Endothelial cell of umbilical vein (primary cell): ENCODE data around the gene ERFL. TPM values are rescaled to one million over a fixed set of nuclear protein-coding genes. Genes with fewer than 3 reads are reported as not detected.
A peak's percentile ranks its signal among the peaks of the same experiment; 100 is the strongest.

Experiments
- BruUV-seq: library from RNA; stranded (reverse); fragments of 400-500 nt; replicated peaks from 2 replicates; lab custom pipeline; 2021; lab: Mats Ljungman, UMichigan
- CTCF ChIA-PET: fragments of 300-600, 350-600 bp; sonication (Branson Sonifier 250); formaldehyde crosslinking; loops from one replicate; lab custom pipeline; 2021; ENCODE audit warnings: antibody characterized with exemption, inconsistent platforms; lab: Charles Lee
- POLR2A ChIA-PET: fragments of 300-600, 350-600 bp; sonication (Branson Sonifier 250); formaldehyde crosslinking; loops from one replicate; lab custom pipeline; 2021; ENCODE audit warnings: antibody characterized with exemption, inconsistent platforms; lab: Charles Lee
- DNase-seq: peaks from one replicate; pipeline ENCODE4 v3.0.0-alpha.2; 2011; ENCODE audit warnings: low read depth, low spot score
- FAIRE-seq: peaks from 2 replicates; lab custom pipeline; 2011; peaks lifted over from hg19 to GRCh38; lab: Jason Lieb, UNC
- H2AFZ ChIP-seq: 2 replicates; pipeline ENCODE4 v1.6.0; 2012; ENCODE audit warnings: low read depth, low read length, control low read depth, inconsistent platforms
- H3K27ac ChIP-seq: 2 replicates; pipeline ENCODE4 v1.5.1; 2011; ENCODE audit warnings: low read depth, mild to moderate bottlenecking, control low read depth, low read length, moderate library complexity; ENCODE audit not compliant: insufficient read depth
- H3K27me3 ChIP-seq, 2 experiments: 2 replicates each; pipeline versions ENCODE4 v1.6.0 to v1.6.1; 2011; ENCODE audit warnings: low read length in 2 of 2, mixed read lengths in 1 of 2; ENCODE audit not compliant: control insufficient read depth in 2 of 2, insufficient read depth in 2 of 2
- H3K36me3 ChIP-seq, 2 experiments: 2 replicates in 1 of 2; 3 replicates in 1 of 2; pipeline ENCODE4 v1.5.1; 2011; ENCODE audit warnings: low read length in 2 of 2, mild to moderate bottlenecking in 1 of 2, moderate library complexity in 1 of 2; ENCODE audit not compliant: control insufficient read depth in 2 of 2, insufficient read depth in 2 of 2; ENCODE audit errors: extremely low read depth in 1 of 2
- H3K4me1 ChIP-seq: 3 replicates; pipeline ENCODE4 v1.5.1; 2011; ENCODE audit warnings: mild to moderate bottlenecking, low read length; ENCODE audit not compliant: control insufficient read depth, insufficient read depth; ENCODE audit errors: extremely low read depth
- H3K4me2 ChIP-seq: 2 replicates; pipeline ENCODE4 v1.6.1; 2011; ENCODE audit warnings: low read length, control low read depth, mixed read lengths; ENCODE audit not compliant: insufficient read depth
- H3K4me3 ChIP-seq, 3 experiments: fragments of 200-600 bp in 1 of 3; sonication (generic), shearing (Covaris generic) in 1 of 3; replicated peaks in 1 of 3; 2 replicates each; pipeline ENCODE4 v1.5.1; 2011 to 2016; ENCODE audit warnings: control low read depth in 3 of 3, low read length in 3 of 3, mild to moderate bottlenecking in 2 of 3, inconsistent platforms in 1 of 3, low read depth in 1 of 3, moderate library complexity in 1 of 3; ENCODE audit not compliant: insufficient read depth in 1 of 3
- H3K79me2 ChIP-seq: 2 replicates; pipeline ENCODE4 v1.6.0; 2012; ENCODE audit warnings: low read length, inconsistent platforms; ENCODE audit not compliant: control insufficient read depth, insufficient read depth
- H3K9ac ChIP-seq: replicated peaks from 2 replicates; pipeline ENCODE3; 2011; ENCODE audit warnings: low read length, control low read depth; ENCODE audit not compliant: insufficient read depth; ENCODE audit errors: extremely low read depth
- H3K9me1 ChIP-seq: replicated peaks from 3 replicates; pipeline ENCODE4 v1.6.0; 2011; ENCODE audit warnings: mild to moderate bottlenecking, low read length; ENCODE audit not compliant: control insufficient read depth, insufficient read depth; ENCODE audit errors: extremely low read depth
- H3K9me3 ChIP-seq: replicated peaks from 2 replicates; pipeline ENCODE4 v1.5.1; 2012; ENCODE audit warnings: low read length, inconsistent platforms; ENCODE audit not compliant: control insufficient read depth, insufficient read depth
- H4K20me1 ChIP-seq: replicated peaks from 2 replicates; pipeline ENCODE3; 2011; ENCODE audit warnings: mild to moderate bottlenecking, low read length; ENCODE audit not compliant: control insufficient read depth, insufficient read depth; ENCODE audit errors: extremely low read depth
- EZH2 ChIP-seq: IDR thresholded peaks from 2 replicates; pipeline ENCODE4 v1.6.1; 2012; ENCODE audit warnings: borderline replicate concordance, low read depth, mild to moderate bottlenecking, moderate library complexity, low read length, inconsistent platforms; ENCODE audit not compliant: severe bottlenecking
- FOS ChIP-seq: IDR thresholded peaks from 2 replicates; pipeline ENCODE4 v1.6.1; 2011; ENCODE audit warnings: mild to moderate bottlenecking, low read length, moderate library complexity, borderline replicate concordance; ENCODE audit not compliant: insufficient read depth
- GATA2 ChIP-seq: IDR thresholded peaks from 2 replicates; pipeline ENCODE4 v1.7.0; 2011; ENCODE audit warnings: low read depth, mild to moderate bottlenecking, moderate library complexity, mixed read lengths, low read length; ENCODE audit not compliant: insufficient read length, insufficient read depth
- JUN ChIP-seq: IDR thresholded peaks from 2 replicates; pipeline ENCODE4 v1.6.1; 2011; ENCODE audit warnings: borderline replicate concordance, low read depth; ENCODE audit not compliant: insufficient read length, insufficient read depth
- MAX ChIP-seq: IDR thresholded peaks from 2 replicates; pipeline ENCODE4 v1.6.1; 2011; ENCODE audit not compliant: insufficient read depth, insufficient read length
- MYC ChIP-seq: IDR thresholded peaks from one replicate; pipeline ENCODE4 v1.6.1; 2011; ENCODE audit warnings: mild to moderate bottlenecking, low read depth, low read length
- POLR2A ChIP-seq: IDR thresholded peaks from 2 replicates; pipeline ENCODE4 v1.6.1; 2012; ENCODE audit warnings: low read depth, mild to moderate bottlenecking, control low read depth, low read length
- POLR2AphosphoS5 ChIP-seq: IDR thresholded peaks from 2 replicates; pipeline ENCODE4 v1.6.1; 2012; ENCODE audit warnings: low read depth, mild to moderate bottlenecking, control low read depth, low read length, moderate library complexity; ENCODE audit not compliant: insufficient read depth
- dilution Hi-C: fragments of 300-500 bp; cut with MboI; formaldehyde crosslinking; loops from one replicate; pipeline ENCODE4 v1.15.0; 2019; ENCODE audit warnings: low sequenced_read_pairs; ENCODE audit not compliant: extremely low pct_ligation_motif_present
- intact Hi-C: fragments of 100-400 bp; cut with micrococcal nuclease; formaldehyde crosslinking; loops from one replicate; pipeline ENCODE4 v1.10.0; 2022
- polyA plus RNA-seq, 4 experiments: library from polyadenylated mRNA; depleted of rRNA in 3 of 4; stranded (reverse) in 3 of 4; unstranded in 1 of 4; fragments of >200 nt; gene quantifications; 2 replicates each; pipeline versions ENCODE4 v1.2.1 to v1.2.3, GENCODE V29; 2011 to 2012; ENCODE audit warnings: missing spikeins in 1 of 4
- total RNA-seq: library from RNA; stranded (reverse); gene quantifications from 2 replicates; pipeline ENCODE4 v1.2.3, GENCODE V29; 2021
- TF ChIP-seq, protein P1 (sequence below), 2 donors: IDR thresholded peaks; 1 replicate in 1 of 2; 2 replicates in 1 of 2; pipeline ENCODE4 v1.5.1; 2011; ENCODE audit warnings: low read length in 2 of 2, mild to moderate bottlenecking in 2 of 2, moderate library complexity in 2 of 2, control low read depth in 1 of 2, inconsistent platforms in 1 of 2, low read depth in 1 of 2; ENCODE audit not compliant: insufficient read depth in 1 of 2; ENCODE audit errors: extremely low read depth in 1 of 2

The ERFL gene
- total and polyA plus RNA-seq, 2 donors (not counting 3 experiments of a cell fraction or from before 2014, with no cell fraction given) = not detected

- peak; percentile 40 for DNase-seq
- no peak for FAIRE-seq
- peak overlapping the region; percentile 93 for H3K27ac ChIP-seq
- H4K20me1 ChIP-seq = no peaks in the 10 kb centered on the region
- peak overlapping the region; percentile 88 for H3K4me2 ChIP-seq
- TF ChIP-seq JUN (no peak), POLR2A (no peak), POLR2AphosphoS5 (no peak), MYC (no peak), MAX (no peak), EZH2 (no peak), GATA2 (no peak), FOS (no peak)
- TF ChIP-seq, protein P1, sequence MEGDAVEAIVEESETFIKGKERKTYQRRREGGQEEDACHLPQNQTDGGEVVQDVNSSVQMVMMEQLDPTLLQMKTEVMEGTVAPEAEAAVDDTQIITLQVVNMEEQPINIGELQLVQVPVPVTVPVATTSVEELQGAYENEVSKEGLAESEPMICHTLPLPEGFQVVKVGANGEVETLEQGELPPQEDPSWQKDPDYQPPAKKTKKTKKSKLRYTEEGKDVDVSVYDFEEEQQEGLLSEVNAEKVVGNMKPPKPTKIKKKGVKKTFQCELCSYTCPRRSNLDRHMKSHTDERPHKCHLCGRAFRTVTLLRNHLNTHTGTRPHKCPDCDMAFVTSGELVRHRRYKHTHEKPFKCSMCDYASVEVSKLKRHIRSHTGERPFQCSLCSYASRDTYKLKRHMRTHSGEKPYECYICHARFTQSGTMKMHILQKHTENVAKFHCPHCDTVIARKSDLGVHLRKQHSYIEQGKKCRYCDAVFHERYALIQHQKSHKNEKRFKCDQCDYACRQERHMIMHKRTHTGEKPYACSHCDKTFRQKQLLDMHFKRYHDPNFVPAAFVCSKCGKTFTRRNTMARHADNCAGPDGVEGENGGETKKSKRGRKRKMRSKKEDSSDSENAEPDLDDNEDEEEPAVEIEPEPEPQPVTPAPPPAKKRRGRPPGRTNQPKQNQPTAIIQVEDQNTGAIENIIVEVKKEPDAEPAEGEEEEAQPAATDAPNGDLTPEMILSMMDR (IDR thresholded peaks at IDR 0.05; ENCODE audit: extremely low read depth in 1 of 2, insufficient read depth in 1 of 2, low read depth in 1 of 2, low read length in 2 of 2) = no peak
- peaks cover 39% of the 10 kb centered on the region for H3K4me1 ChIP-seq
- peak overlapping the region; percentile 78 to 86 (median 85) for H3K4me3 ChIP-seq
- peak overlapping the region; percentile 98 for H3K9ac ChIP-seq
- no peaks in the 10 kb centered on the region for H3K9me1 ChIP-seq
- dilution Hi-C loops = no loop called here
- no peak overlapping the region for H2AFZ ChIP-seq
- peaks cover 54% of the 10 kb centered on the region for H3K79me2 ChIP-seq
- H3K27me3 ChIP-seq = no peaks in the 10 kb centered on the region
- intact Hi-C loops = loop anchor here (1.0 kb wide), 1 partner anchor 24 kb away; no protein-coding TSS in a partner anchor
- POLR2A ChIA-PET = interaction anchor here (0.6 to 1.6 kb wide), 7 partner anchors 8 to 215 kb away, joined by 3 to 7 read pairs (median 4); partner anchors contain the start of genes RABAC1 and ZNF574
- CTCF ChIA-PET = interaction anchor here (1.3 to 4.0 kb wide), 4 partner anchors 9 to 98 kb away, joined by 4 to 18 read pairs (median 7); partner anchors contain the start of gene RABAC1
- H3K36me3 ChIP-seq = peaks cover 23 to 37% of the 10 kb centered on the region in 2 experiments
- H3K9me3 ChIP-seq = no peaks in the 10 kb centered on the region
- BruUV-seq = TSS peak; percentile 72
Observed at GRCh38 chr19:41860419-41861115, 67.7 kb downstream of the ERFL start.
